Fibroblast of gingiva (primary cell): ENCODE results near the gene PICALM.
A peak's percentile ranks its signal among the peaks of the same experiment; 100 is the strongest.
"Not testable (repeated sequence)": the region's sequence is repeated elsewhere in the genome, so short reads cannot be mapped to it uniquely, and the experiment has no call there.

Source experiments
- DNase-seq: peaks from one replicate; pipeline ENCODE4 v3.0.0-alpha.2; 2011; ENCODE audit warnings: low read depth

Gene PICALM

GRCh38 chr11:85977751-85978160 is 91.1 kb downstream of the PICALM start:
- DNase-seq: peak; percentile 25

- DNase-seq: no peak
These were observed 92.4 kb downstream of the PICALM start for GRCh38 chr11:85976525-85976924.

- peak; percentile 46 for DNase-seq
These were observed 94.8 kb downstream of the PICALM start for GRCh38 chr11:85974122-85974521.

GRCh38 chr11:85970593-85970992 is 98.3 kb downstream of the PICALM start:
- DNase-seq: no peak

GRCh38 chr11:85967457-85967856 is 101.4 kb downstream of the PICALM start:
- no peak for DNase-seq

- peak; percentile 50 for DNase-seq
These were observed 103.7 kb downstream of the PICALM start for GRCh38 chr11:85965202-85965601.

GRCh38 chr11:85961930-85962363 is 106.9 kb downstream of the PICALM start:
- no peak for DNase-seq

- DNase-seq: no peak
These were observed 107.8 kb downstream of the PICALM start for GRCh38 chr11:85961130-85961529.

- DNase-seq: no peak
These were observed 108.2 kb downstream of the PICALM start for GRCh38 chr11:85960678-85961077.

GRCh38 chr11:85955531-85955930 is 113.4 kb downstream of the PICALM start:
- peak; percentile 36 for DNase-seq

- DNase-seq: peak; percentile 75
These were observed 115.3 kb downstream of the PICALM start for GRCh38 chr11:85953491-85954143.

GRCh38 chr11:85952108-85952485 is 116.8 kb downstream of the PICALM start:
- not testable (repeated sequence) for DNase-seq

GRCh38 chr11:85951428-85952107 is 117.3 kb downstream of the PICALM start:
- DNase-seq: no peak

- no peak for DNase-seq
These were observed 117.9 kb downstream of the PICALM start for GRCh38 chr11:85951049-85951405.

- DNase-seq: no peak
These were observed 118.4 kb downstream of the PICALM start for GRCh38 chr11:85950317-85951048.

GRCh38 chr11:85949798-85950197 is 119.1 kb downstream of the PICALM start:
- no peak for DNase-seq

GRCh38 chr11:85948884-85949283 is 120.0 kb downstream of the PICALM start:
- DNase-seq: no peak

GRCh38 chr11:85947431-85948272 is 121.2 kb downstream of the PICALM start:
- DNase-seq: peak; percentile 94

- no peak for DNase-seq
These were observed 122.7 kb downstream of the PICALM start for GRCh38 chr11:85946221-85946620.

- DNase-seq: no peak
These were observed 123.1 kb downstream of the PICALM start for GRCh38 chr11:85945788-85946187.

GRCh38 chr11:85945296-85945695 is 123.6 kb downstream of the PICALM start:
- no peak for DNase-seq

- DNase-seq: peak; percentile 69
These were observed 127.4 kb downstream of the PICALM start for GRCh38 chr11:85941380-85941973.
